Hindlimb muscle (tissue), 1 donor: ENCODE measurements around the gene ANKRD29. TPM values are rescaled to one million over a fixed set of nuclear protein-coding genes. Genes with fewer than 3 reads are reported as not detected.
"Not testable (repeated sequence)": the region's sequence is repeated elsewhere in the genome, so short reads cannot be mapped to it uniquely, and the experiment has no call there.

Source experiments
- DNase-seq: peaks from one replicate; pipeline ENCODE4 v3.0.0-alpha.2; 2013
- polyA plus RNA-seq: library from polyadenylated mRNA; unstranded; fragments of 120-200 nt; gene quantifications from one replicate; pipeline ENCODE4 v1.2.1, GENCODE V29; 2013; ENCODE audit not compliant: insufficient read length

The ANKRD29 gene
- polyA plus RNA-seq, 1 donor, result 5.1 TPM

GRCh38 chr18:23580677-23581367 is 81.9 kb downstream of the ANKRD29 start:
- DNase-seq, result no peak

GRCh38 chr18:23578891-23579653 is 83.6 kb downstream of the ANKRD29 start:
- DNase-seq, result no peak

- no peak for DNase-seq
These were observed 84.5 kb downstream of the ANKRD29 start for GRCh38 chr18:23578067-23578701.

GRCh38 chr18:23577521-23577920 is 85.2 kb downstream of the ANKRD29 start:
- not testable (repeated sequence) for DNase-seq

- DNase-seq, result no peak
These were observed 87.4 kb downstream of the ANKRD29 start for GRCh38 chr18:23575309-23575651.

- DNase-seq, result no peak
These were observed 88.0 kb downstream of the ANKRD29 start for GRCh38 chr18:23574611-23575308.

GRCh38 chr18:23573626-23574431 is 88.9 kb downstream of the ANKRD29 start:
- no peak for DNase-seq

GRCh38 chr18:23573020-23573419 is 89.7 kb downstream of the ANKRD29 start:
- no peak for DNase-seq

GRCh38 chr18:23572570-23572969 is 90.1 kb downstream of the ANKRD29 start:
- no peak for DNase-seq

- DNase-seq, result no peak
These were observed 90.7 kb downstream of the ANKRD29 start for GRCh38 chr18:23572012-23572411.

GRCh38 chr18:23570912-23571504 is 91.7 kb downstream of the ANKRD29 start:
- DNase-seq, result no peak

- DNase-seq, result no peak
These were observed 93.2 kb downstream of the ANKRD29 start for GRCh38 chr18:23569299-23570063.

GRCh38 chr18:23568281-23569138 is 94.2 kb downstream of the ANKRD29 start:
- no peak for DNase-seq

GRCh38 chr18:23567671-23568070 is 95.0 kb downstream of the ANKRD29 start:
- no peak for DNase-seq

GRCh38 chr18:23565916-23566547 is 96.7 kb downstream of the ANKRD29 start:
- DNase-seq, result no peak

GRCh38 chr18:23563377-23564043 is 99.2 kb downstream of the ANKRD29 start:
- DNase-seq, result no peak

GRCh38 chr18:23560186-23560585 is 102.5 kb downstream of the ANKRD29 start:
- DNase-seq, result no peak

GRCh38 chr18:23557511-23557910 is 105.2 kb downstream of the ANKRD29 start:
- DNase-seq, result not testable (repeated sequence)
